IMR-90 (cell line): ENCODE measurements around the gene FARS2.

Source experiments
- BHLHE40 ChIP-seq: fragments of 150-350 bp; IDR thresholded peaks from 2 replicates; pipeline ENCODE4 v1.6.1; 2016; ENCODE audit warnings: mild to moderate bottlenecking, low read depth, low read length
- CEBPB ChIP-seq: IDR thresholded peaks from 2 replicates; pipeline ENCODE4 v1.6.1; 2012; ENCODE audit warnings: low read depth, low read length, improper control_type of control experiment
- CHD1 ChIP-seq: IDR thresholded peaks from 2 replicates; pipeline ENCODE4 v1.6.1; 2012; ENCODE audit warnings: low read depth, low read length, improper control_type of control experiment
- CTCF ChIP-seq: conservative IDR thresholded peaks from 2 replicates; pipeline ENCODE4 v1.5.1; 2012; ENCODE audit warnings: mild to moderate bottlenecking, low read depth, low read length, improper control_type of control experiment
- ELK1 ChIP-seq: fragments of 150-350 bp; IDR thresholded peaks from 2 replicates; pipeline ENCODE4 v1.6.1; 2016; ENCODE audit warnings: low read depth, mild to moderate bottlenecking, low read length, moderate library complexity, borderline replicate concordance
- MAFK ChIP-seq: IDR thresholded peaks from 2 replicates; pipeline ENCODE4 v1.6.1; 2012; ENCODE audit warnings: low read depth, low read length, improper control_type of control experiment
- MAZ ChIP-seq: IDR thresholded peaks from 2 replicates; pipeline ENCODE4 v1.6.1; 2012; ENCODE audit warnings: low read depth, mild to moderate bottlenecking, low read length, improper control_type of control experiment, moderate library complexity, borderline replicate concordance
- MXI1 ChIP-seq: IDR thresholded peaks from 2 replicates; pipeline ENCODE4 v1.6.1; 2012; ENCODE audit warnings: low read depth, mild to moderate bottlenecking, low read length, moderate library complexity, borderline replicate concordance
- POLR2A ChIP-seq: IDR thresholded peaks from 2 replicates; pipeline ENCODE4 v1.6.1; 2012; ENCODE audit warnings: mild to moderate bottlenecking, low read depth, low read length
- RAD21 ChIP-seq: IDR thresholded peaks from 2 replicates; pipeline ENCODE4 v1.6.1; 2012; ENCODE audit warnings: low read length, improper control_type of control experiment
- RCOR1 ChIP-seq: IDR thresholded peaks from 2 replicates; pipeline ENCODE4 v1.6.1; 2012; ENCODE audit warnings: mild to moderate bottlenecking, low read length, improper control_type of control experiment; ENCODE audit not compliant: insufficient replicate concordance
- RFX5 ChIP-seq: IDR thresholded peaks from 2 replicates; pipeline ENCODE4 v1.8.0; 2012; ENCODE audit warnings: low read depth, mild to moderate bottlenecking, low read length, moderate library complexity
- SMC3 ChIP-seq: fragments of 150-350 bp; IDR thresholded peaks from 2 replicates; pipeline ENCODE4 v1.6.1; 2016; ENCODE audit warnings: low read depth, mild to moderate bottlenecking, antibody characterized with exemption, low read length, moderate library complexity

GRCh38 chr6:5469101-5469846 is 208.0 kb downstream of the FARS2 start:
- TF ChIP-seq CTCF (no peak), RCOR1 (no peak), RFX5 (no peak), MAZ (no peak), CEBPB (no peak), MXI1 (no peak), POLR2A (no peak), ELK1 (no peak), SMC3 (no peak), MAFK (no peak), RAD21 (no peak), CHD1 (no peak), BHLHE40 (no peak)
